Activated effector memory CD4-positive, alpha-beta T cell treated with Interleukin-2 at 50 U/mL for 16 hours (primary cell): Measurements from ENCODE around the gene ANKS1B.

Source experiments
- DNase-seq: peaks from one replicate; pipeline ENCODE4 v3.0.0-alpha.2; 2020

ANKS1B gene

DNA sequence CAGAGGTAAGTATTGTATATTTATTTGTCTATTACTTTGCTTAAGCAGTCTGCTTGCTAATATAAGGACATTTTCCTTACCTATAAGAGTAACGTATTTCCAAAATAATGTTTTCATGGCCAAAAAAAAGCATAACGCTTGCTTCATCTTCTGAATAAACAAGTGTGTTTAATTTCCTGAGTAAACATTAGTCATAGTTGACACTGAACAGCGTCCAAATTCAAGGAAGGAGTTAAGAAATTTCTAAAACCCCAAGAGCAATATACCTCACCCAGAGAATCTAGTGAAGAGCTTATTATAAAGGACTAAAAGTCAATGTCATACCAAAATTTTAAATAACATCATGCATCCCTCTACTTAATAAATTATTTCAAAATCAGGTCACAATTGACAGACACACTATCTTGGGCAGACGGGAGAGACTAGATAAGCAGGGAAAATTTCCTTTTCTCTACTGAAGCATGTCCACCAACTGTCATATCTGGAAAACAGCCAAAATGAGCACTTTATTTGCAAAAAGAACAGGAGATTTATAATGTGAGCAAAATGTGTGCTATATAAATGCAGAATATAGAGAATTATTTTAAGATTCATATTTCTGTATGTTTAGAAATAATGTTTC is 25.1 kb downstream of the ANKS1B start:
- no peak for DNase-seq

DNA sequence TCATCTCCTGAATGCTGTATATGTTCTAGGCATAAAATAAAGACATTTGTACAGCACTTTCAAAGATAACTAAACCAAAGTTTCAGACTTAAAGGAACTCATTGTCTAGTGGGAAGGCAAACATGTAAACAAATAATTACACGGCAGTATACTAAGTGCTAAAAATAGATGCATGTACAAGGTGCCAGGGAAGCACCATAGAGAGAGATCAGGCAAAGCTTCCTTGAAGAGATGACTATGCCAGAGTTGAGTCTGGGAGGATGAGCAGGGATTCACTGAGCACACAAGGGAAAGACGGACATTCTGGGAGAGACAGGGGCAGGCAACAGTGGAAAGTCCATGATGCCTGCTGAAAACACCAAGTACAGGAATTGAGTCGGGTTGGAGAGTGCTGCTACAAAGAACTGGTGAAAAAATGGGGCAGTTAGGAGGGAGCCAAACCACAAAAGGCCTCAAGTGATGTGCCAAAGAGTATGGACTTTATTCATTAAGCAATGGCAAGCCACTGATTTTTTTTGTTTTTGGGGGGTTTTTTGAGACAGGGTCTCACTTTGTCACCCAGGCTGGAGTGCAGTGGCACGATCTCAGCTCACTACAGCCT is 26.8 kb downstream of the ANKS1B start:
- DNase-seq, result no peak

DNA sequence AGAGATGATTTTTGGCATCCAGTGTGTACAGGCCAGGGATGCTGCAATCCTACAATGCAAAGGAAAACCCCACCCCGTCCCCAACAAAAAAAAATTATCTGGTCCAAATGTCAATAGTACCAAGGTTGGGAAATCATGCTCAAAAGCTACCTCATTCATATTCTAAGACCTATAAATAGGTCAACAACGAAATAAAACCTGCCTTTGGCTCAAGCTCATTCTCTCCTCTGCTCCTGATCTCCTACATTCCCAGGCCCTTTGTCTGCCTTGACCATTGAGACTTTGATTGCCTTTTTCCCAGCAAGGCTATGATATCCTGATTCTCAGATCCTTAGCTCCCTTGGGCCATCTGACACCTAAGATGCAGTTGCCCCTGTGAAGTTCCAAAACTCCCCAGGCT is 30.0 kb downstream of the ANKS1B start:
- no peak for DNase-seq

DNA sequence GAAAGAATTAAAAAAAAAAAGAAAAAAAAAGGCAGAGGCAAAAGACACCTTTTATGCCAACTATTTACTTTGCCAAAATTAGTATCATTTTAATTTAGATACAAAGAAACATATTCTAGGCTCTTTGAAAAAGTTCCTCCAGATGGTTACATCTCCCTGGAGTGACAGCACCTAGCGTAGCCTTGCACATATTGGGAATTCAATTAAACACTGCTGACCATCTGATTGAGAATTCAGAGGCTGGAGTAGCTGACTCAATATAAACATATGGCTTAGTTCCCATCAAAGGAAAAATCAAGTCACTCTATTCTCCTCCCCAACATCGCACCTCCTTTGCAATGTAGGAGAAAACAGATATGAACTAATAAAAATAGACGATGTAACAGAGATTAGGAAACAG is 36.4 kb downstream of the ANKS1B start:
- no peak for DNase-seq

DNA sequence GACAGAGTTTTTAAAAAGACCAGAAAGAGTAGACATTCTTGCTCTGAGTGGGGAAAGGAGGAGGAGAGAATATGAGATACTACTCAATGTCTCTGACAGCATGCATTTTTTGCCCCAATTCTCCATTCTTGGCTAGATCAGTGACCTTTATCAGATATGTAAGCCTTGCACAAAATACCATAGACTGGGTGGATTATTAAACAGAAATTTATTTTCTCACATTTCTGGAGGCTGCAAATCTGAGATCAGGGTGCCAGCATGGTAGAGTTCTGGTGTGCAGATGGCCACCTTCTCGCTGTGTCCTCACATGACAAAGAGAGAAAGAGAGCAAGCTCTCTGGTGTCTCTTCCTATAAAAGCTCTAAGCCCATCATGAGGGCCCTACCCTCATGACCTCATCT is 38.6 kb downstream of the ANKS1B start:
- DNase-seq, result no peak

DNA sequence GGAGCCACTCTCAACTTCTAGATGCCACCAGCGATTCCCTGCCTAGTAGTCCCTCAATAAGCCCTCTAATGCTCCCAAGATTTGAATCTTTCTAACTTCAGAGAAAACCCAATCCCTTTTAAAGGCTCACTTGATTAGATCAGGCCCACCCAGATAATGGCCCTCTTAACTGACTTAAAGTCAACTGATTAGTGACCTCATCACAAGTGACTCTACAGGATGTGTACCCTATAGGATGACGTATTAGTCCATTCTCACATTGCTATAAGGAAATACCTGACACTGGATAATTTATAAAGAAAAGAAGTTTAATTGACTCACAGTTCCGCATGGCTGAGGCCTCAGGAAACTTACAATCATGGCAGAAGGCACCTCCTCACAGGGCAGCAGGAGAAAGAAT is 49.1 kb downstream of the ANKS1B start:
- DNase-seq, result no peak

DNA sequence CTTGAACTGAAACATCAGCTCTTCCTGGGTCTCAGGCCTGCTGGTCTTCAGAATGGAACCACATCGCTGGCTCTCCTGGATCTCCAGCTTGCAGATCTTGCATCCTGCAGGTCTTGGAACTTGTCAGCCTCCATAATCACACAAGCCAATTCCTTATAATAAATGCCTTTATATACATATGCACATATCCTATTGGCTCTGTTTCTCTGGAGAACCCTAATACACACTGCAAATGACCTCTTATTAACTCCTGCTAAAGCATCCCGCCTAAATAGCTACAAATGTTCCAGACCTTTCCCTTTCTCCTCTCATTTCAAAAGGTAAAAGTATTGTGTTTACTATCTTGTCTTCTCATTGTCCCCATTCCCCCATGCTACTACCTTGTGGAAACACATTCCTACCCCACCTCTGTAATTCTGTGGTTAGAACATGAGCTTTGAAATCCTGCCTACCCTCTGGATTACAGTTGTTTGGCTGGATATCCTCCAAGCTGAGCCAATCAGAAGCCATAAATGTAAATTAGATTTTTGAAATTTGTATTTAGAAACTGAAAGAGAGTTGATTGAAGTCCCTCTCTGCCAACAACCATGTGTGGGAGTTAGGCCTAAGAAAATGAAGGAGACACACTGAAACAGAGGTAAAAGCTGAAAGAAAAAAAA is 58.1 kb downstream of the ANKS1B start:
- DNase-seq, result no peak

DNA sequence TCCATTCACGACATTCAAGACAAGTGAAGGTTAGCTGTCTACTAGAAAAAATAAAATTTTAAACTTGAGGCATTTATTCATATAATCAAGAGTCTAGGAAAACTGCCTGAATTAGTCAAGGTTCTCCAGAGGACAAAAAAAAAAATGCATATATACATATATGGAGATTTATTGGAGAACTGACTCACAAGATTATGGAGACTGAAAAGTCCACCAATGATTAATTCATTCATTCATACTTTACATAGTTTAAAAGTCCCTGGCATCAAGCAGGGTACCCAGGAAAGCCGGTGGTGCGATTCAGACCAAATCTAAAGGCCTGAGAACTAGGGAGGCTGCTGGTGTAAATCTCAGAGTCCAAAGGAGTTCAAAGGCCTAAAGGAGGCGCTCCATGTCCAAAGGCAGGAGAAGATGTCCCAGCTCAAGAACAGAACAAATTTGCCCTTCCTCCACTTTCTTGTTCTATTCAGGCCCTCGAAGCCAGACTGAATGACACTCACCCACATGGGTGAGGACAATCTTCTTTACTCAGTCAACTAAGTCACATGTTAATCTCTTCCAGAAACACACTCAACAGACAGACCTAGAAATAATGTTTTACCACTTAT is 64.3 kb downstream of the ANKS1B start:
- DNase-seq, result no peak

DNA sequence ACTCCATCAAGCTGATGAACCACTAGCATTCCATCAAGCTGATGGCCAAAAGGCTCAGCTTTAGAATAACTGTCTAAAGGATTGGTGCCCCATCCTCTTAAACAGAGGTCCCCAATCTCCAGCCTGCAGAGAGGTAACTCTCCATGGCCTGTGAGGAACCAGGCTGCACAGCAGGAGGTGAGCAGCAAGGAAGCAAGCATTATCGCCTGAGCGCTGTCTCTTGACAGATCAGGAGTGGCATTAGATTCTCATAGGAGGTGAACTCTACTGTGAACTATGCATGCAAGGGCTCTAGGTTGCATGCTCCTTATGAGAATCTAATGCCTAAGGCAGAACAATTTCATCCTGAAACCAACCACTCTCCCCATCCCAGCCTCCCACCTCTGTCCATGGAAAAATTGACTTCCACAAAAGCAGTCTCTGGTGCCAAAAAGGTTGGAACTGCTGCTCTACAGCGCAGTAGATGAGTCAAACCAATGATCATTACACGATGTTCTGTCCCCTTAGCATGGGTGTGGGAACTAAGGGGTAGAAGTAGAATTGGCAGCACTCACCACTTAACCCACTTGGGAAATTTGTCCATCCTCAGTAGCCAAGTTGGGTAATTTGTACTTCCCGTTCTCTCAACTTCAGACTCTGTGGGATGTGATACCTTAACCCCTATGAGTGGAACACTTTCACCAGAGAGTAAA is 66.9 kb downstream of the ANKS1B start:
- DNase-seq, result no peak

DNA sequence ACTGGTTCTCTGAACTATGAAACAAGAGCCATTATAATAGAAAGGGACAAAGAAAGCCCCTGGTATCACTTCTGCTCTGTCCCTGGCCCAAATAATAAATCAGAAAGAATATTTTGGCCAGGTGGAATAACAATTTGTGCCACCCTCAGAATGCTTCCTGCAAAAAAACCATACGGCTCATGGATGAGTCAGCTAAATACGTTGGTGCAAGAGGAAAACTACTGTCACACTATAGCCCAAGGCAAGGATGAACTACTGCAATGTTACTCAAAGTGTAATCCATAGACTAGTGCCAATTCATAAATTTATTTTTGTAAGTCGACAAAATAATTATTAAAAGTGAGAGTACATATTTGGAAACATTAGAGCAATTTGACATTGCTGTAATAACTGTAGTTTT is 68.2 kb downstream of the ANKS1B start:
- DNase-seq, result no peak

DNA sequence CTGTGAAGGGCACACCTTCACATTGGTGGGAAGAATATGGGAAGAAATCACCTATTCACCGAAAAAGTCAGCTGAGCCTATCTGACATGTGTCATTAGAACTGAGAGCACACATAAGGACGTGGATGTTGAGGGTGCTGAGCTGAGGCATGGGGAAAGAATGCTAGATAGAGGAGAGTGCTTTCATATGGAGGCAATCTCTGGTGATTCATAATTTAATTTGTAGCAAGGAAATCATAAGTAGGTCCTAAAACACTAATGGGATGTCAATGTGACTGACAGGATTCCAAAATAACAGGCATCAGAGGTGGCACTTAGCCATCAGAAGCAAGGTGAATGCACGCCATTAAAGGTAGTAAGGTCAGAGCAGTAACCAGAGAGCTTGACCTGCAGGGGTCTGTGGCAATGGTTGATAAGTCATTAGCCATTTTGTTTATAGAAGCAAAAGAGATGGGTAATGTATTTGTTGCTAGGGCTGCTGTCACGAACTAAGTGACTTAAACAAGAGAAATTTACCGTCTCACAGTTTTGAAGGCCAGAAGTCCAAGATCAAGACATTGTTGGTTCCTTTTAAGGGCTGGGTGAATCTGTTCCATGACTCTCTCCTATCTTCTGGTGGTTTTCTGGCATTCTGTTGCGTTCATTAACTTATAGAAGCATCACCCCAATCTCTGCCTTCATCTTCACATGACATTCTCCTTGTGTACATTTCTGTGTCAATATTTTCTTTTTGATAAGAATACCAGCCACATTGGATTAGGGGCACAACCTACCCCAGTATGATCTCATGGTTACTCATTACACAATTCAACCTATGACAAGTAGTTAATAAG is 69.3 kb downstream of the ANKS1B start:
- no peak for DNase-seq

DNA sequence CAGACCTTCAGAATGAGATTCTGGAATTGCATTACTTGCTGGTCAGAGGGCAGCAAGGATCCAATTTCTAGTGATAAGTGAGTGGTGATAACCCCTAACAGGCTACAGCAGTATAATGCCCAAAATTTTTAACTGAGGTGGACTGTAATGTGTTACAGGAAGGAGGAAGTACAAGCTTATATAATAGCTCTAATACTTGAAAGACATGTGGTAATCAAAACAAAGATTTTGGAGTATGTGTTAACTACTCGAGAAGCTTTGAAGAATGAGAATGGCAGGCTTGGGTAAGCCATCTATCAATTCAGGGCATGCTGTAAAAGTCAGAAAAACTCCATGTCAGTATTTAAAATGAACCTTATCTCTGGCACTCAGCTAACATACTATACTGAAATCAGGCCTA is 70.5 kb downstream of the ANKS1B start:
- no peak for DNase-seq

DNA sequence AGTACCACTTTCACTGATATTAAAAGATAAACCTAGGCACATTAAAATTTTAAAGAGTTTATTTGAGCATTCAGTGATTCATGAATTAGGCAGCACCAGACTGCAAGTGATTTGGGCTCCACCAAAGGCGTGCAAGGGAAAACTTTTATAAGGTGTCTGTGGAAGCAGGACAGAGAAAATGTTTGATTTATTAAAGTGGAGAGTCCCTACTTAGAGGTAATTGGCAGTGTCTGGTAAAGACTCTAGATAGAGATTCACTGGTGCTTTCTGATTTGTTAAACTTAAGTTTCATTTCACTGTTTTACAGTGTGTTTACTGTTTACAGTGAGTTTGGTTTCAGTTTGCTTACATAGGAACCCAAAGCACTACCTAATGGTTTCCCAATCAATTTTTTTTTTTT is 72.8 kb downstream of the ANKS1B start:
- DNase-seq, result no peak

DNA sequence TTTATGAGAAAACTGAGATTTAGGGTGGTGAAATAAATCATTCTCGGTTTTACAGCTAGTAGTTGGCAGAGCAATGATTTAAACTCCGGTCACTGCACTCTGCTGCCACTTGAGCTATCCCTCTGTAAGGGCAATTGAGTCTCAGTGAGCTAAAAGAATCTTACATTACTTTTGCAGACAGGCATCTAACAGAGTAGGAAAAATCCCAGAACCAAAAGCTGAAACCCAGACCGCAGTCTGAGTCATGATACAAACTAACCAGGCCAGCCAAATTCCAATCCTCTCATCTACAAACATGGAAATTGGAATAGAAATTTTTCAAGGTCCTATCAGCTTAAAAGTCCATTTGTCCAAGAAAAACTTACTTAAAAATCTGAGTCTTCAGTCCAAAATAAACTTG is 73.7 kb downstream of the ANKS1B start:
- DNase-seq, result no peak

DNA sequence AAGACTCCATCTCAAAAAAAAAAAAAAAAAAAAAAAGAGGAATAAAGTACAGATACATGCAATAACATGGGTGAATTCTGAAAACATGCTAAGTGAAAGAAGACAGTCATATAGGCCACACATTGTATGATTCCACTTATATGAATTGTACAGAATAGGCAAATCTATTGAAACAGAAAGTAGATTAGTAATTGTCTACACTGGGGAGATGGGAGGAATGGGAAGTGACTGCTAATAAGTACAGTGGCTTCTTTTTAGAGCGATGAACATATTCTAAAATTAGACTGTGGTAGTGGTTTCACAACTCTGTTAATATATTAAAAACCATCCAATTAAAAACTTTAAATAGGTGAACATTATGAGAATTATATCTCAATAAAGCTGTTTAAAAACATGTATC is 74.4 kb downstream of the ANKS1B start:
- no peak for DNase-seq

DNA sequence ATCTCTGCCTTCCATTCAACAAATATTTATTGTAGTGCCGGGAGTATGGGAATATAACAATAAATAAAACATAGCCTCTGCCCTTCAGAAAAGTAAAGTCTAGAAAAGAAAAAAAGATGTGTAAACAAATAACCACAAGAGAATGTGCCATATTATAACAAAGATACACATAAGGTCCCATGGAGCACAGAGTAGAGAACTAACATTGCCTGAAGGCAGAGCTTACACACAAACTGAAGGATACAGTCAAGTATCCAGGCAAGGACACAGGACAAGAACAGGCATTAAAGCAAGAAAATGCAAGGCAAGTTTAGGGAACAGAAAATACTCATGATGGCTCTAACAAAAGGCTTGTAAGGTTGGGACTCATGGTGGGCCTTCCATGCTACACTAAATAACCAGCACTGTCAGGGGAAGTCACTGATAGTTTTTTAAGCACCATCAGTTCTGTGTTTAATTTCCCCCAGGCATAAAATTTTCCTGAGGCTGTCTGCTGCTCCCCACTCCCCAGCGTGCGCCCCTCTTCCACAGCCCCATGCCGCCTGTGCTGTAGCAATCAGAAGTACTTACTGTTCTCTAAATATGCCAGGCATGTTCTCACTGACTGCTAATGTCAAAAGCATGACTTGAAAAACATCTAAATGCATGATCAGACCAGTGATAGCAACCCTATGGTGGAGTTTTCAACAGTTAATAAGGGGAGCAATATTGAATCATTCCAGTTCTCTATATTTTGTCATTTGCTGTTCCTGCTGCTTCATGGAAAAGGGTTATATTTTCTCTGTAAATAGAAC is 77.8 kb downstream of the ANKS1B start:
- DNase-seq, result no peak

DNA sequence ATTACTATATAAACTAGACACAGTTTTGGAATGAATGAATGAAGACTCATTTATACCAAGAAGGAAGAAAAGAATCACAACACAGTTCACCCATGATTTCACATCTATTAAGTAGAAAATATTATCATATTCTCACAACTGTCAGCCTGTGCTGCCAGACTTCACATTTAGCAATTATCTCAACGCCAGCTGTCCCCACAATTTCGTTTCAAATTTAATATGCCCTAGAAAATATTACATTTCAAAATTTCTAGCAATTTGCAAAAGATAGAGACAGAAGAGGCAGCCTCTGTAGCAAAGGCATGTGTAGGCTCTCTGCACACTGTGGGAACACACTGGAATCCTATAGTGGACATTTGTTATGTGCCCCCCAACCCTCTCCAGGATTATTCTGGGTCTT is 83.6 kb downstream of the ANKS1B start:
- DNase-seq, result no peak

DNA sequence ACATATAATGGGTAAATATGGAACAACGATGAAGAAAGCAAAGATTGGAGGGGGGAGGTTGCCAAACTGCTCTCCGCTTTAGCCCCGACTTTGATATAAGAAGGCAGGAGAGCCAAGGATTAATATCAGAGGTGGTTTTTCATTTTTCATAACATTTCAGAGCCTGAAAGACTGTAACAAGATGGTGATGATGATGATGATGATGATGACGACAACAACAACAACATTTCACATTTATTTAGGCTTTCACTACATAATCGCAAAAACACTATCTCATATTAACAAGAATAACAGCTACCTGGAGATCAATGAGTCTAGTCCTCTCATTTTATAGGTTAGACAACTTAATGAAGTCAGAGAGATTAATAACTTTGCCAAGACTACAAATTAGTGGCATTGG is 86.1 kb downstream of the ANKS1B start:
- DNase-seq, result no peak

DNA sequence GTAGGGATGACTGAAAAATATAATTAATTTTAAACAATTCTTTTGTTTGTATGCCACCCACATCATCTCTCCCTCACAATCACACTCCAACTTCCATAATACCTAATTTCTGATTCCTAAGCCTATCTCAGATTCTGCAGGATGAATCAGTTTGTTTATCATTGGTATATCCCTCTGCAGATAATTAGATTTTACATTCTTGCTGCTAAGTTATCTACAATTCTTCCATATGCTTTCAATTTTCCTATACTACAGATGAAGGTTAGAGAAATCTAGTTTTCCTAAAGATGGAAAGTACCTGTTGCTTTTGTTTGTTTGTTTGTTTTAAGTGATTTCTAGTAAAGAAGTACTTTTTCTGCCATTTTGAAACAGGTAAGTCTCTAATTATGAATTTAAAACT is 105.3 kb downstream of the ANKS1B start:
- DNase-seq, result no peak

DNA sequence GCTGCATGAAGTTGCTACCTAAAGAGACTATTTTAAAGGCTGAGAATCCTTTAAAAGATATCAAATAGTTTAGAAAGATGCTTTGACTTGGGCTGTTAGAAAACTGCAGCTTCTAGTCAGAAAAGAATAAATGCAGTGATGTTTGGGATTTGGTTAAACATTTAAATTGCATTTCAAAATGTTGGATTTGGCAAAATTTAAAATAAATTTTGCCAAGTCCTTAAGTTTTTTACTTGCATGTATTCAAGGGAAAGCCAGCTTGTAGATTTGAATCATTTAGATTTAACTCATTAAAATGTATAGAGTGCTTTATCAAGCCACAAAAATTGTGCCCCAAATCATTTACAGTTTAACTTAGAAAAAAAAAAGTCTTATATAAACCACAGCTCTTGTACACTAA is 109.7 kb downstream of the ANKS1B start:
- DNase-seq, result no peak

DNA sequence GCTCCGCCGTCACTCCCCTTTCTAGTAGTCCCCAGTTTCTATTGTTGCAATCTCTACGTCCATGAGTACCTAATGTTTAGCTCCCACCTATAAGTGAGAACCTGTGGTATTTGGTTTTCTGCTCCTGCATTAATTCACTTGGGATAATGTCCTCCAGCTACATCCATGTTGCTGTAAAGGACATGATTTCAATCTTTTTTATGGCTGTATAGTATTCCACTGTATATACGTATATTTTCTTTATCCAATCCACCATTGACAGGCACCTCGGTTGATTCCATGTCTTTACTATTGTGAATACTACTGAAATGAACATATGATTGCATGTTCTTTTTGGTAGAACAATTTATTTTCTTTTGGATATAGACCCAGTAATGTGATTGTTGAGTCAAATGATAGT is 114.7 kb downstream of the ANKS1B start:
- no peak for DNase-seq

DNA sequence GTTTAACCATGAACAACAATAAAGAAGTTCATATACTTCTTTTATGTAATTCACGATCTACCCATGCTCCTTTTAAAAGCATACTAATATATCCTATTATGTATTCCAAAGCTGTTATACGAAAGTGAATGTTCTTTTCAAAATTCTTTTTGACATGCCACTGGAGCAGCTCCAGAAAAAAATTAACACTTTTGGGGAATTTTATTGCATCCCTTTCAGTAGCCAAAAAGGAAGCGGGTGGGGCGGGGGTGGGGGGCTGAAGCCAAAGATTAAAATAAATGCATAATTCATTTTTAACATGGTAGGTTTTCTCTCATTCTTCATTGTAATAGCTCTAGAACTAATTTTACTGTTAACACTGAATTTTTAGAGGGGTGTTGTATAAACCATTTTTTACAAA is 123.0 kb downstream of the ANKS1B start:
- DNase-seq, result no peak
